Activated CD8-positive, alpha-beta memory T cell treated with anti-CD3 and anti-CD28 coated beads, Interleukin-2, amount 10 ng/mL, durations not matched to agents 7 days and 5 days (primary cell): ENCODE data around the gene TMC5. TPM values are rescaled to one million over a fixed set of nuclear protein-coding genes. Genes with fewer than 3 reads are reported as not detected.
A peak's percentile ranks its signal among the peaks of the same experiment; 100 is the strongest.

Experiments used
- ATAC-seq: fragments of 150-1000 bp; cut with Tn5 transposase; one replicate; pipeline ENCODE4 v1.10.0; 2021; ENCODE audit warnings: moderate library complexity
- CTCF ChIA-PET: fragments of 350-600 bp; sonication (Branson Sonifier 250); formaldehyde crosslinking; loops from one replicate; lab custom pipeline; 2021; ENCODE audit warnings: antibody characterized with exemption; lab: Charles Lee
- DNase-seq: peaks from one replicate; pipeline ENCODE4 v3.0.0-alpha.2; 2020
- H3K27ac Mint-ChIP-seq: one replicate; pipeline ENCODE4 v1.8.0; 2021; ENCODE audit warnings: mild to moderate bottlenecking, mixed read lengths
- H3K27me3 Mint-ChIP-seq: one replicate; pipeline ENCODE4 v1.8.0; 2021; ENCODE audit warnings: mixed read lengths
- H3K36me3 Mint-ChIP-seq: one replicate; pipeline ENCODE4 v1.8.0; 2021; ENCODE audit warnings: mild to moderate bottlenecking, mixed read lengths
- H3K4me1 Mint-ChIP-seq: one replicate; pipeline ENCODE4 v1.8.0; 2021; ENCODE audit warnings: mixed read lengths
- H3K4me3 Mint-ChIP-seq: one replicate; pipeline ENCODE4 v1.8.0; 2021; ENCODE audit warnings: mild to moderate bottlenecking, moderate library complexity, mixed read lengths
- H3K9me3 Mint-ChIP-seq: one replicate; pipeline ENCODE4 v1.8.0; 2022; ENCODE audit warnings: low read depth, mixed read lengths
- total RNA-seq, 2 experiments: library from RNA; stranded (reverse); gene quantifications; one replicate each; pipeline ENCODE4 v1.2.3, GENCODE V29; 2021

The TMC5 gene
- total RNA-seq, 2 experiments from 2014 or later: 0.09 TPM; not detected in 1

GRCh38 chr16:19484096-19484495 lies 66.4 kb downstream of the TMC5 start:
- H3K27ac Mint-ChIP-seq: no peak overlapping the region
- H3K4me3 Mint-ChIP-seq: no peak overlapping the region
- no peaks in the 10 kb centered on the region for H3K9me3 Mint-ChIP-seq
- no peak for DNase-seq
- CTCF ChIA-PET: no interaction called here
- no peaks in the 10 kb centered on the region for H3K4me1 Mint-ChIP-seq
- H3K36me3 Mint-ChIP-seq: no peaks in the 10 kb centered on the region
- peaks cover 4% of the 10 kb centered on the region for H3K27me3 Mint-ChIP-seq
- no peak for ATAC-seq

- no peaks in the 10 kb centered on the region for H3K36me3 Mint-ChIP-seq
Measured at GRCh38 chr16:19485611-19486010, 67.9 kb downstream of the TMC5 start.

GRCh38 chr16:19486051-19486450 lies 68.4 kb downstream of the TMC5 start:
- ATAC-seq (no peak), DNase-seq (no peak)
- H3K36me3 Mint-ChIP-seq: no peaks in the 10 kb centered on the region
- no peaks in the 10 kb centered on the region for H3K9me3 Mint-ChIP-seq
- no peaks in the 10 kb centered on the region for H3K4me1 Mint-ChIP-seq
- no peak overlapping the region for H3K27ac Mint-ChIP-seq
- H3K4me3 Mint-ChIP-seq: no peak overlapping the region
- H3K27me3 Mint-ChIP-seq: peaks cover 4% of the 10 kb centered on the region
- CTCF ChIA-PET: no interaction called here

More at GRCh38 chr16:19485611-19486010, 67.9 kb downstream of the TMC5 start:
- H3K27ac Mint-ChIP-seq: no peak overlapping the region
- DNase-seq (no peak), ATAC-seq (no peak)
- H3K9me3 Mint-ChIP-seq: no peaks in the 10 kb centered on the region
- H3K4me3 Mint-ChIP-seq: no peak overlapping the region
- H3K4me1 Mint-ChIP-seq: no peaks in the 10 kb centered on the region
- CTCF ChIA-PET: no interaction called here
- H3K27me3 Mint-ChIP-seq: peaks cover 4% of the 10 kb centered on the region

GRCh38 chr16:19486750-19487325 lies 69.2 kb downstream of the TMC5 start:
- Mint-ChIP-seq H3K4me1 (no peaks in the 10 kb centered on the region), H3K4me3 (no peak overlapping the region), H3K27ac (no peak overlapping the region), H3K27me3 (peaks cover under 1% of the 10 kb centered on the region), H3K36me3 (no peaks in the 10 kb centered on the region), H3K9me3 (no peaks in the 10 kb centered on the region)
- CTCF ChIA-PET: no interaction called here
- ATAC-seq (no peak), DNase-seq (no peak)

- peaks cover 4% of the 10 kb centered on the region for H3K27me3 Mint-ChIP-seq
Measured at GRCh38 chr16:19488213-19488640, 70.5 kb downstream of the TMC5 start.

GRCh38 chr16:19490619-19491018 lies 72.9 kb downstream of the TMC5 start:
- ATAC-seq: no peak
- Mint-ChIP-seq H3K36me3 (no peaks in the 10 kb centered on the region), H3K4me1 (peaks cover 13% of the 10 kb centered on the region), H3K27ac (no peak overlapping the region), H3K4me3 (no peak overlapping the region), H3K9me3 (no peaks in the 10 kb centered on the region), H3K27me3 (peaks cover 4% of the 10 kb centered on the region)
- CTCF ChIA-PET: no interaction called here
- no peak for DNase-seq

More at GRCh38 chr16:19488213-19488640, 70.5 kb downstream of the TMC5 start:
- Mint-ChIP-seq H3K9me3 (no peaks in the 10 kb centered on the region), H3K27ac (no peak overlapping the region), H3K4me3 (no peak overlapping the region), H3K4me1 (peaks cover 1% of the 10 kb centered on the region), H3K36me3 (no peaks in the 10 kb centered on the region)
- ATAC-seq (no peak), DNase-seq (no peak)
- CTCF ChIA-PET: no interaction called here

GRCh38 chr16:19497176-19497575 lies 79.5 kb downstream of the TMC5 start:
- ATAC-seq: no peak
- H3K27me3 Mint-ChIP-seq: peaks cover under 1% of the 10 kb centered on the region
- H3K4me3 Mint-ChIP-seq: no peak overlapping the region
- H3K9me3 Mint-ChIP-seq: no peaks in the 10 kb centered on the region
- H3K27ac Mint-ChIP-seq: no peak overlapping the region
- CTCF ChIA-PET: no interaction called here
- H3K4me1 Mint-ChIP-seq: peaks cover 11% of the 10 kb centered on the region
- DNase-seq: no peak
- peaks cover 9% of the 10 kb centered on the region for H3K36me3 Mint-ChIP-seq

GRCh38 chr16:19499006-19499405 lies 81.3 kb downstream of the TMC5 start:
- H3K4me3 Mint-ChIP-seq: no peak overlapping the region
- no peaks in the 10 kb centered on the region for H3K9me3 Mint-ChIP-seq
- H3K4me1 Mint-ChIP-seq: peaks cover 5% of the 10 kb centered on the region
- CTCF ChIA-PET: no interaction called here
- H3K27ac Mint-ChIP-seq: no peak overlapping the region
- ATAC-seq: no peak
- no peak for DNase-seq
- peaks cover 14% of the 10 kb centered on the region for H3K36me3 Mint-ChIP-seq
- no peaks in the 10 kb centered on the region for H3K27me3 Mint-ChIP-seq

GRCh38 chr16:19499481-19499880 lies 81.8 kb downstream of the TMC5 start:
- no peak for ATAC-seq
- CTCF ChIA-PET: no interaction called here
- Mint-ChIP-seq H3K9me3 (no peaks in the 10 kb centered on the region), H3K27ac (no peak overlapping the region), H3K36me3 (peaks cover 17% of the 10 kb centered on the region), H3K4me1 (peaks cover 6% of the 10 kb centered on the region), H3K27me3 (no peaks in the 10 kb centered on the region), H3K4me3 (no peak overlapping the region)
- DNase-seq: no peak

GRCh38 chr16:19502395-19503131 lies 84.9 kb downstream of the TMC5 start:
- no peak overlapping the region for H3K27ac Mint-ChIP-seq
- peak; percentile 76 for DNase-seq
- peaks cover 30% of the 10 kb centered on the region for H3K36me3 Mint-ChIP-seq
- CTCF ChIA-PET: interaction anchor here (0.6 to 3.2 kb wide), 19 partner anchors 8 to 435 kb away, joined by 3 to 27 read pairs (median 4); partner anchors contain the start of genes COQ7 and VPS35L
- no peaks in the 10 kb centered on the region for H3K27me3 Mint-ChIP-seq
- ATAC-seq: peak; percentile 78
- H3K4me1 Mint-ChIP-seq: peaks cover 11% of the 10 kb centered on the region
- no peaks in the 10 kb centered on the region for H3K9me3 Mint-ChIP-seq
- H3K4me3 Mint-ChIP-seq: no peak overlapping the region

GRCh38 chr16:19503461-19504075 lies 85.9 kb downstream of the TMC5 start:
- CTCF ChIA-PET: interaction anchor here (0.8 to 3.2 kb wide), 10 partner anchors 10 to 418 kb away, joined by 3 to 27 read pairs (median 6); partner anchors contain the start of gene VPS35L
- peaks cover 31% of the 10 kb centered on the region for H3K36me3 Mint-ChIP-seq
- ATAC-seq (no peak), DNase-seq (no peak)
- no peak overlapping the region for H3K4me3 Mint-ChIP-seq
- peaks cover 11% of the 10 kb centered on the region for H3K4me1 Mint-ChIP-seq
- no peaks in the 10 kb centered on the region for H3K27me3 Mint-ChIP-seq
- H3K9me3 Mint-ChIP-seq: no peaks in the 10 kb centered on the region
- H3K27ac Mint-ChIP-seq: no peak overlapping the region

GRCh38 chr16:19505600-19506303 lies 88.1 kb downstream of the TMC5 start:
- no peaks in the 10 kb centered on the region for H3K9me3 Mint-ChIP-seq

GRCh38 chr16:19506965-19507364 lies 89.3 kb downstream of the TMC5 start:
- H3K36me3 Mint-ChIP-seq: peaks cover 30% of the 10 kb centered on the region
- no peak for DNase-seq
- peaks cover 11% of the 10 kb centered on the region for H3K4me1 Mint-ChIP-seq
- H3K27me3 Mint-ChIP-seq: no peaks in the 10 kb centered on the region
- ATAC-seq: no peak
- no peaks in the 10 kb centered on the region for H3K9me3 Mint-ChIP-seq
- no peak overlapping the region for H3K27ac Mint-ChIP-seq
- CTCF ChIA-PET: interaction anchor here (1.2 kb wide), 1 partner anchor 421 kb away, joined by 4 read pairs; no protein-coding TSS in a partner anchor
- no peak overlapping the region for H3K4me3 Mint-ChIP-seq

More at GRCh38 chr16:19505600-19506303, 88.1 kb downstream of the TMC5 start:
- Mint-ChIP-seq H3K36me3 (peaks cover 33% of the 10 kb centered on the region), H3K4me3 (no peak overlapping the region), H3K27ac (no peak overlapping the region), H3K27me3 (no peaks in the 10 kb centered on the region), H3K4me1 (peaks cover 11% of the 10 kb centered on the region)
- ATAC-seq: no peak
- DNase-seq: no peak
- CTCF ChIA-PET: interaction anchor here (1.2 kb wide), 1 partner anchor 420 kb away, joined by 4 read pairs; no protein-coding TSS in a partner anchor
